Liver (tissue), 9 donors: ENCODE results near the gene SDF2. TPM values are rescaled to one million over a fixed set of nuclear protein-coding genes. Genes with fewer than 3 reads are reported as not detected.

Experiments used
- DNase-seq: peaks from one replicate; pipeline ENCODE4 v3.0.0-alpha.2; 2017; ENCODE audit warnings: low spot score
- H3K27ac ChIP-seq, 2 donors: one replicate each; pipeline ENCODE4 v1.7.0; 2013; ENCODE audit warnings: inconsistent platforms in 2 of 2, low read length in 2 of 2, control low read depth in 1 of 2, low read depth in 1 of 2, mild to moderate bottlenecking in 1 of 2
- H3K27me3 ChIP-seq, 4 donors: one replicate each; pipeline versions ENCODE4 v1.6.1 to v1.7.0; 2013; ENCODE audit warnings: low read length in 3 of 4, inconsistent platforms in 1 of 4, mild to moderate bottlenecking in 1 of 4, moderate library complexity in 1 of 4; ENCODE audit not compliant: control insufficient read depth in 4 of 4, insufficient read depth in 4 of 4
- H3K36me3 ChIP-seq, 4 donors: one replicate each; pipeline versions ENCODE4 v1.6.1 to v1.7.0; 2013; ENCODE audit warnings: low read length in 3 of 4, mild to moderate bottlenecking in 3 of 4, low read depth in 1 of 4, moderate library complexity in 1 of 4; ENCODE audit not compliant: control insufficient read depth in 4 of 4, insufficient read depth in 3 of 4
- H3K4me1 ChIP-seq, 4 donors: one replicate each; pipeline versions ENCODE4 v1.6.1 to v1.7.0; 2013; ENCODE audit warnings: low read length in 3 of 4, mild to moderate bottlenecking in 3 of 4, moderate library complexity in 1 of 4; ENCODE audit not compliant: control insufficient read depth in 4 of 4, insufficient read depth in 4 of 4
- H3K4me3 ChIP-seq, 3 donors: one replicate each; pipeline versions ENCODE4 v1.6.1 to v1.7.0; 2013; ENCODE audit warnings: low read length in 3 of 3, control low read depth in 1 of 3, low read depth in 1 of 3, mild to moderate bottlenecking in 1 of 3
- H3K9ac ChIP-seq, 2 donors: one replicate each; pipeline ENCODE4 v1.7.0; 2013; ENCODE audit warnings: low read length in 2 of 2, mild to moderate bottlenecking in 2 of 2, moderate library complexity in 2 of 2, control low read depth in 1 of 2, low read depth in 1 of 2
- H3K9me3 ChIP-seq, 4 donors: one replicate each; pipeline versions ENCODE4 v1.6.1 to v1.7.0; 2013; ENCODE audit warnings: low read length in 3 of 4; ENCODE audit not compliant: control insufficient read depth in 4 of 4
- ATF3 ChIP-seq: IDR thresholded peaks from 2 replicates; pipeline ENCODE4 v1.6.1; 2016; ENCODE audit warnings: antibody characterized with exemption
- EGR1 ChIP-seq, 2 donors: IDR thresholded peaks; 2 replicates each; pipeline ENCODE4 v1.6.1; 2016 to 2018; ENCODE audit warnings: antibody characterized with exemption in 2 of 2, low read depth in 2 of 2
- FOXA1 ChIP-seq: IDR thresholded peaks from 2 replicates; pipeline ENCODE4 v1.6.1; 2016; ENCODE audit warnings: antibody characterized with exemption
- GABPA ChIP-seq, 2 donors: IDR thresholded peaks in 1 of 2; conservative IDR thresholded peaks in 1 of 2; 2 replicates each; pipeline ENCODE4 v1.6.1; 2016; ENCODE audit warnings: antibody characterized with exemption in 2 of 2, mild to moderate bottlenecking in 1 of 2, moderate library complexity in 1 of 2
- HNF4A ChIP-seq, 2 donors: conservative IDR thresholded peaks; 2 replicates each; pipeline ENCODE4 v1.6.1; 2016; ENCODE audit warnings: antibody characterized with exemption in 2 of 2, mild to moderate bottlenecking in 2 of 2
- HNF4G ChIP-seq: IDR thresholded peaks from 2 replicates; pipeline ENCODE4 v1.6.1; 2016; ENCODE audit warnings: antibody characterized with exemption
- JUND ChIP-seq, 2 donors: IDR thresholded peaks; 2 replicates each; pipeline ENCODE4 v1.6.1; 2016; ENCODE audit warnings: antibody characterized with exemption in 2 of 2
- MAX ChIP-seq: IDR thresholded peaks from 2 replicates; pipeline ENCODE4 v1.6.1; 2016; ENCODE audit warnings: antibody characterized with exemption
- RAD21 ChIP-seq, 2 donors: IDR thresholded peaks; 2 replicates each; pipeline ENCODE4 v1.6.1; 2016; ENCODE audit warnings: antibody characterized with exemption in 2 of 2, mild to moderate bottlenecking in 2 of 2
- REST ChIP-seq: IDR thresholded peaks from 2 replicates; pipeline ENCODE4 v1.6.1; 2016; ENCODE audit warnings: antibody characterized with exemption, mild to moderate bottlenecking
- RXRA ChIP-seq, 2 donors: IDR thresholded peaks; 2 replicates each; pipeline ENCODE4 v1.6.1; 2017 to 2018; ENCODE audit warnings: antibody characterized with exemption in 2 of 2, mild to moderate bottlenecking in 1 of 2
- SP1 ChIP-seq: IDR thresholded peaks from 2 replicates; pipeline ENCODE4 v1.6.1; 2018; ENCODE audit warnings: antibody characterized with exemption, mild to moderate bottlenecking
- TAF1 ChIP-seq: conservative IDR thresholded peaks from 2 replicates; pipeline ENCODE4 v1.6.1; 2016; ENCODE audit warnings: antibody characterized with exemption, mild to moderate bottlenecking
- ZBTB33 ChIP-seq: IDR thresholded peaks from 2 replicates; pipeline ENCODE4 v1.6.1; 2016; ENCODE audit warnings: antibody characterized with exemption
- WGBS: extraction: QIAGEN DNeasy Blood & Tissue Kit; methylation state at CpG from one replicate; pipeline ENCODE4 v1.1.7; 2013; 5-methylcytosine and 5-hydroxymethylcytosine counted together
- polyA plus RNA-seq, 2 donors: library from polyadenylated mRNA; stranded (reverse) in 1 of 2; unstranded in 1 of 2; fragments of 200-250 nt in 1 of 2; fragments of >200 nt in 1 of 2; fragmentation: Nextera tagmentation in 1 of 2; extraction: Ambion mirVana in 1 of 2; gene quantifications; one replicate each; pipeline versions ENCODE4 v1.2.1 to v1.2.3, GENCODE V29; 2013 to 2015
- total RNA-seq, 2 donors: library from RNA; depleted of rRNA; stranded (reverse); fragments of >200 nt; gene quantifications; one replicate each; pipeline ENCODE4 v1.2.3, GENCODE V29; 2014
- donor health status: healthy.
- donor health status: healthy.
- donor health status: healthy.
- donor health status: healthy.
- donor health status: healthy.

The SDF2 gene
- total and polyA plus RNA-seq, 4 donors = 24.1 to 38.9 (median 28.0) TPM

GRCh38 chr17:28689011-28689410, 27.3 kb upstream of the SDF2 start:
- DNase-seq = no peak
- Histone ChIP-seq H3K4me3 (no peak overlapping the region), H3K27ac (no peak overlapping the region), H3K9ac (no peak overlapping the region), H3K9me3 (no peaks in the 10 kb centered on the region), H3K27me3 (no peaks in the 10 kb centered on the region), H3K36me3 (peaks cover 15 to 83% (median 70%) of the 10 kb centered on the region in 4 donors), H3K4me1 (no peaks in the 10 kb centered on the region)
- 98% methylated on average over 3 of the region's 3 CpGs for WGBS
- TF ChIP-seq ATF3 = no peak
- no peak for TF ChIP-seq ZBTB33
- no peak for TF ChIP-seq FOXA1
- no peak for TF ChIP-seq HNF4A (conservative IDR thresholded peaks at IDR 0.05)
- TF ChIP-seq EGR1 (IDR thresholded peaks at IDR 0.05; ENCODE audit: low read depth in 2 of 2) = no peak

- H3K4me1 ChIP-seq = no peaks in the 10 kb centered on the region
- no peak overlapping the region for H3K27ac ChIP-seq
- TF ChIP-seq HNF4A (conservative IDR thresholded peaks at IDR 0.05) (peak; percentile 23 to 57), HNF4G (no peak)
- no peaks in the 10 kb centered on the region for H3K9me3 ChIP-seq
- no peak overlapping the region for H3K9ac ChIP-seq
- H3K36me3 ChIP-seq = peaks cover 16 to 82% (median 67%) of the 10 kb centered on the region in 4 donors
- H3K27me3 ChIP-seq = no peaks in the 10 kb centered on the region
- WGBS = 86% methylated on average over 4 of the region's 4 CpGs
- no peak for DNase-seq
- H3K4me3 ChIP-seq = no peak overlapping the region
Measured at GRCh38 chr17:28688481-28688880, 26.8 kb upstream of the SDF2 start.

- Histone ChIP-seq H3K36me3 (peaks cover 31 to 97% (median 86%) of the 10 kb centered on the region in 4 donors), H3K27me3 (no peaks in the 10 kb centered on the region), H3K9ac (no peak overlapping the region), H3K27ac (no peak overlapping the region), H3K4me1 (no peaks in the 10 kb centered on the region), H3K9me3 (no peaks in the 10 kb centered on the region), H3K4me3 (no peak overlapping the region)
- WGBS = 91% methylated on average over 4 of the region's 4 CpGs
- no peak for DNase-seq
- TF ChIP-seq MAX (no peak), JUND (IDR thresholded peaks at IDR 0.05) (no peak), TAF1 (no peak), RAD21 (IDR thresholded peaks at IDR 0.05) (no peak), EGR1 (IDR thresholded peaks at IDR 0.05; ENCODE audit: low read depth in 2 of 2) (no peak), REST (no peak), RXRA (IDR thresholded peaks at IDR 0.05) (no peak), GABPA (IDR thresholded peaks at IDR 0.05 in 1 of 2, conservative IDR thresholded peaks at IDR 0.05 in 1 of 2) (no peak), SP1 (no peak)
Measured at GRCh38 chr17:28686296-28686695, 24.6 kb upstream of the SDF2 start.
